ENCODE results near the gene POLQ.

The POLQ gene

GRCh38 chr3:121488628-121489027 is 57.2 kb downstream of the POLQ start:
- DNase-seq = no peak
- H3K27ac ChIP-seq = no peak overlapping the region
- no peaks in the 10 kb centered on the region for H3K4me1 ChIP-seq
- no peaks in the 10 kb centered on the region for H3K36me3 ChIP-seq
- no peak overlapping the region for H3K4me3 ChIP-seq
- intact Hi-C loops (cut with DNase I; ENCODE audit: low total_unique reads) = no loop called here
- H3K27me3 ChIP-seq = no peaks in the 10 kb centered on the region
- no peaks in the 10 kb centered on the region for H3K9me3 ChIP-seq
- TF ChIP-seq, protein P1, sequence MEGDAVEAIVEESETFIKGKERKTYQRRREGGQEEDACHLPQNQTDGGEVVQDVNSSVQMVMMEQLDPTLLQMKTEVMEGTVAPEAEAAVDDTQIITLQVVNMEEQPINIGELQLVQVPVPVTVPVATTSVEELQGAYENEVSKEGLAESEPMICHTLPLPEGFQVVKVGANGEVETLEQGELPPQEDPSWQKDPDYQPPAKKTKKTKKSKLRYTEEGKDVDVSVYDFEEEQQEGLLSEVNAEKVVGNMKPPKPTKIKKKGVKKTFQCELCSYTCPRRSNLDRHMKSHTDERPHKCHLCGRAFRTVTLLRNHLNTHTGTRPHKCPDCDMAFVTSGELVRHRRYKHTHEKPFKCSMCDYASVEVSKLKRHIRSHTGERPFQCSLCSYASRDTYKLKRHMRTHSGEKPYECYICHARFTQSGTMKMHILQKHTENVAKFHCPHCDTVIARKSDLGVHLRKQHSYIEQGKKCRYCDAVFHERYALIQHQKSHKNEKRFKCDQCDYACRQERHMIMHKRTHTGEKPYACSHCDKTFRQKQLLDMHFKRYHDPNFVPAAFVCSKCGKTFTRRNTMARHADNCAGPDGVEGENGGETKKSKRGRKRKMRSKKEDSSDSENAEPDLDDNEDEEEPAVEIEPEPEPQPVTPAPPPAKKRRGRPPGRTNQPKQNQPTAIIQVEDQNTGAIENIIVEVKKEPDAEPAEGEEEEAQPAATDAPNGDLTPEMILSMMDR (IDR thresholded peaks at IDR 0.05) = no peak

- intact Hi-C loops (cut with DNase I; ENCODE audit: low total_unique reads) = no loop called here
- DNase-seq = no peak
- no peaks in the 10 kb centered on the region for H3K36me3 ChIP-seq
Observed at GRCh38 chr3:121483290-121483689, 62.5 kb downstream of the POLQ start.

DNA sequence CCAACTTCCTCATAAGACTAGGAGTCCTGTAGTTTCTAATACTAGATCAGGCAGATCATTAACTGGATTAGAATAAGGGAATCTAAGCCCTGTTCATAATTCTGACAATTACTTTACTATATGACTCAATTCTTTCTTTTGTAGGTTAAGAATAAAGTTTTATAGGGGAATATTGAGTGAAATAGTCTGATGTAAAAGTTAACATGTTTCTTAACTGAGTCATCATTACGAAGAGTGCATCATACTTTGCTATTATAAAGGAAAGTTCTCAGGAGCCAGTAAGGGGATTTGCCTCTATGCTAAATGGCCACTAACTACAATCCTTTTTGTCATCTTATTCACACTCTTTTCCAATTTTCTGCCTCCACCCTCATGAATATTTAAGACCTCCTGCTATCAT is 63.1 kb downstream of the POLQ start:
- no peak for DNase-seq
- no peak overlapping the region for H3K4me3 ChIP-seq
- no peaks in the 10 kb centered on the region for H3K4me1 ChIP-seq
- no peaks in the 10 kb centered on the region for H3K27me3 ChIP-seq
- no peaks in the 10 kb centered on the region for H3K36me3 ChIP-seq
- intact Hi-C loops (cut with DNase I; ENCODE audit: low total_unique reads) = no loop called here
- no peak overlapping the region for H3K27ac ChIP-seq
- no peaks in the 10 kb centered on the region for H3K9me3 ChIP-seq
- TF ChIP-seq, protein P1 (IDR thresholded peaks at IDR 0.05) = no peak

More at GRCh38 chr3:121483290-121483689, 62.5 kb downstream of the POLQ start:
- Histone ChIP-seq H3K4me3 (no peak overlapping the region), H3K9me3 (no peaks in the 10 kb centered on the region), H3K27ac (no peak overlapping the region), H3K4me1 (no peaks in the 10 kb centered on the region), H3K27me3 (no peaks in the 10 kb centered on the region)
- TF ChIP-seq, protein P1 (IDR thresholded peaks at IDR 0.05) = no peak

- Histone ChIP-seq H3K9me3 (no peaks in the 10 kb centered on the region), H3K4me3 (no peak overlapping the region), H3K27me3 (no peaks in the 10 kb centered on the region), H3K36me3 (no peaks in the 10 kb centered on the region), H3K27ac (no peak overlapping the region), H3K4me1 (no peaks in the 10 kb centered on the region)
- TF ChIP-seq, protein P1 (IDR thresholded peaks at IDR 0.05) = no peak
- intact Hi-C loops (cut with DNase I; ENCODE audit: low total_unique reads) = no loop called here
- no peak for DNase-seq
Observed at GRCh38 chr3:121481106-121481880, 64.5 kb downstream of the POLQ start.

- no peak for DNase-seq
- no peak overlapping the region for H3K4me3 ChIP-seq
- H3K4me1 ChIP-seq = no peaks in the 10 kb centered on the region
- no peaks in the 10 kb centered on the region for H3K27me3 ChIP-seq
- no peaks in the 10 kb centered on the region for H3K36me3 ChIP-seq
- H3K9me3 ChIP-seq = no peaks in the 10 kb centered on the region
- H3K27ac ChIP-seq = no peak overlapping the region
- intact Hi-C loops (cut with DNase I; ENCODE audit: low total_unique reads) = no loop called here
- TF ChIP-seq, protein P1 (IDR thresholded peaks at IDR 0.05) = no peak
Observed at GRCh38 chr3:121477589-121477988, 68.2 kb downstream of the POLQ start.

Data from tibial artery (tissue), 4 donors.